Cardiac septum (tissue), 1 donor: Measurements from ENCODE around the gene SLC48A1. TPM values are rescaled to one million over a fixed set of nuclear protein-coding genes. Genes with fewer than 3 reads are reported as not detected.

Experiments used
- DNase-seq: peaks from one replicate; pipeline ENCODE4 v3.0.0-alpha.2; 2020; ENCODE audit warnings: low spot score
- intact Hi-C: fragments of 100-400 bp; cut with DNase I; formaldehyde crosslinking; loops from one replicate; pipeline ENCODE4 v1.14.0; 2022
- total RNA-seq: library from RNA; stranded (reverse); fragmentation: NEBNext Ultra II Directional; extraction: Animal tissue kit (Norgen Biotek cat#: 25700); gene quantifications from one replicate; pipeline ENCODE4 v1.2.1, GENCODE V29; 2021
- donor health status: DM: no; HTN: no; CAD: no.

The SLC48A1 gene
- total RNA-seq, 1 donor from 2014 or later: 20.7 TPM

DNA sequence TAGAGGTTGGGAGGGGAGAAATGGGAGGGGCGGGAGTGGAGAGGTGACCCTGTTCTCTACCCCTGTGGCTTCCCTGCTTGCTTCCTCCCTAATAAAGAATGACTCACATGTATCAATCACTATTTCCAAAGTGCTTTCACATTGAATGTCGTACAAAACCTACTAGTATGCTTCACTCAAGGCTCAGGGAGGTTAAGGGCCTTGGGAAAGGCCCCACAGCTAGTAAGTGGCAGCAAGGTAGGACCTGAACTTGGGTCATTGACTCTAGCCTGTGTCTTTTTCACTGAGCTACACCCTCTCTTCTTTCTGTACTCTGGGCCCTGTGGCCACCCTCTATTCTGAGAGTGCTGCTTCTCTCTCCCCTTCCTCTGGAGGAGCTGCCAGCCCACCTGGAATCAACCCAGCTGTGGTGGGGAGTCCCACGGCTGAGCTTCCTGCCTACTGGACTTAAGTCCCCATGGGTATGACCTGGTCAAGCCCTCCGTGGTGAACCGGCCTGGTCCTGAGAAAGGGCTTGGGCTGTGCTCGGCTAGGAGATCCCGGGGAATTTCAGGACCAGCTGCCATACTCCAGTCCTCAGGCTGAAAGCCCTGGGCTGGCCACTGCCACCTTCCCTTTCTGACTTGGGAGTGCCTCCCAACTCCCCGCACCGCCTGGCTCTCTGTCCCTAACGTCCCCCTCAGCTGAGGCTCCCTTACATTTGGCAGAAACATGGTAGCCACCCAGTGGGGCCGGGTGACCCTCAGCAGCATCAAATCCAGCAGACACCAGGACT, 13.0 kb downstream of the SLC48A1 start:
- intact Hi-C loops: loop anchor here (10.0 kb wide), 1 partner anchor 149 kb away; no protein-coding TSS in a partner anchor
- no peak for DNase-seq

- no peak for DNase-seq
- intact Hi-C loops: loop anchor here (10.0 kb wide), 1 partner anchor 148 kb away; no protein-coding TSS in a partner anchor
Measured at GRCh38 chr12:47786662-47787280, 13.7 kb downstream of the SLC48A1 start.

DNA sequence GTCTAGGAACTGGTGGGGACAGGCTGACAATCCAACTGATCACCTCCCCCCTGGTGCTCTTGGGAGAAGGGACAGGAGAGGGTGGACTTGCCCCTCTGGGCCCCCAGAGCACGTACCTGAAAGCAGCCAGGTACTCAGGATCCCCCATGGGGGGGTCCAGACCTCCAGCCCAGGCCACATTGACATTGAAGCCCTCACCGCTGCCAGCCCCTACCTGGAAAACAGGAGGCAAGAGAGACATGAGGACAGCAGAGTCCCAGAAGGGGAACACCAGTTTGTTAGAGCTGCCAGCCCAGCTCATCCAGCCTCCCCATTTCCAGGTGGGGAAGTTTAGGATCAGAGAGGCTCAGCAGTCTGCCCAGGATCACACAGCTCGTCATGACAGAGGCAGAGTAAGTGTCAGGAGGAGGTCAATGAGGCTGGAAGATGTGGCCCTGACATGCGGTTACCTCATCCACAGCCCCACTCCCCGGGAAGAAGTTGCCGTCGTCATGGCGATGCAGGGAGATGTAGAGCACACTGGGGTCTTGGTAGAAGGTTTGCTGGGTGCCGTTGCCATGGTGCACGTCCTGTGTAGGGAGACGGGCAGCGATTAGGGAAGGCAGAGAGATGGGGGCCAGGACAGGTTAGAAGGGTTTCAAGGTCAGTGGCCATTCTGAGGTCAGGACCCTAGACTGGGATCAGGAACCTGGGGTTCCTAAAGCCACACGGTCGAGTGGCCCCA, 14.7 kb downstream of the SLC48A1 start:
- DNase-seq: no peak
- intact Hi-C loops: loop anchor here (10.0 kb wide), 1 partner anchor 147 kb away; no protein-coding TSS in a partner anchor

DNA sequence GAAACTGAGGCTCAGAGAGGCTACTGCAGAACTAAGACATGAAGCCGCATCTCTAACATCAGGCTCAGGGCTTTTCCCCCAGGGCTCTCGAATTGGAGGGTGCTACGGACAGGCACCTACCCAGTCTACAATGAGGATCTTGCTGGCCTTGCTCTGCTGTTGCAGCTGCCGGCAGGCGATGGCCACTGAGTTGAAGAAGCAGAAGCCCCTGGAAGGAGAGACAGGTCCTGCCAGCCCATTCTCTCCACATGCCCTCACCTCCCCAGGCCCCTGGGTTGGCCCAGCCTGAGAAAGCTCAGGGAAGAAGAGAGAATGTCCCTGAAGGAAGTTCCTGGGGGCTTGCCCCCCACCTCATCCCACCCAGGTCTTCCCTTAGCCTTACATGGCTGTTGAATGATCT, 16.1 kb downstream of the SLC48A1 start:
- DNase-seq: no peak
- intact Hi-C loops: loop anchor here (10.0 kb wide), 1 partner anchor 146 kb away; no protein-coding TSS in a partner anchor

DNA sequence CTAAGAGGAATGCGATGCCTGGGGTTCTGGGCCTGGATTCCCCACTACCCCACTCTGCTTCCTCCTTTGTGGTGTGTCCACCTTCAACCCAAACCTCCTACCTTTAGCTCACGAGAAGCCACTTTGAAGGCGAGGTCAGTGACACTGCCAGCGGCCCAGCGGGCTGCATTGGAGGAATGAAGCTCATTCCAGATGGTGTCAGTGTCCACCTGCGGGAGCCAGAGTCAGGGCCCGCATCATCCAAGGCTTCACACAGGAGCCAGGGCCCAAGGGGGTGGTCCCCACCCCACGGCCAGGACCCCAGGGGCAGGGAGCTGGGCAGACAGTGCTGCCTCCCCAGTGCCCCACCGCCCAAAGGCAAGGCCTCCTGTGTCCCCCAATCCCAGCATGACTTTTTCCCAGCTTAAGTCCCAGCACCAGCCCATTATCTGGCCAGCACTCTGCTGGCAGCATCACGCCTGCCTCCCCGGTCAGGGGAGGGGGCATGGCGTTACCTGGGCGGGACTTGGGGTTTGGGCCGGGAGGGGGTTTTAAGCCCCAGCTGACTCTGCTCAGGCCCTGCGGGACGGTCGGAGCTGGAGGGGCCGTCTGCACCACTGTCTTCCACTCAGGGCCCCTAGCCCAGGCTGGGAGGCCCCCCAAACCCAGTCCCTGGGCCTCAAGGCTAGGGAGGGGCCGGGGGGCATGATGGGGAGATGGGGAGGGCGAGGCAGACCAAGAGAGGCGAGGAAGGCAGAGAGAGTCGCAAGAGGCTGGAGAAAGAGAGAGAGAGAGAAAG, 16.9 kb downstream of the SLC48A1 start:
- DNase-seq: no peak
- intact Hi-C loops: loop anchor here (10.0 kb wide), 1 partner anchor 145 kb away; no protein-coding TSS in a partner anchor

DNA sequence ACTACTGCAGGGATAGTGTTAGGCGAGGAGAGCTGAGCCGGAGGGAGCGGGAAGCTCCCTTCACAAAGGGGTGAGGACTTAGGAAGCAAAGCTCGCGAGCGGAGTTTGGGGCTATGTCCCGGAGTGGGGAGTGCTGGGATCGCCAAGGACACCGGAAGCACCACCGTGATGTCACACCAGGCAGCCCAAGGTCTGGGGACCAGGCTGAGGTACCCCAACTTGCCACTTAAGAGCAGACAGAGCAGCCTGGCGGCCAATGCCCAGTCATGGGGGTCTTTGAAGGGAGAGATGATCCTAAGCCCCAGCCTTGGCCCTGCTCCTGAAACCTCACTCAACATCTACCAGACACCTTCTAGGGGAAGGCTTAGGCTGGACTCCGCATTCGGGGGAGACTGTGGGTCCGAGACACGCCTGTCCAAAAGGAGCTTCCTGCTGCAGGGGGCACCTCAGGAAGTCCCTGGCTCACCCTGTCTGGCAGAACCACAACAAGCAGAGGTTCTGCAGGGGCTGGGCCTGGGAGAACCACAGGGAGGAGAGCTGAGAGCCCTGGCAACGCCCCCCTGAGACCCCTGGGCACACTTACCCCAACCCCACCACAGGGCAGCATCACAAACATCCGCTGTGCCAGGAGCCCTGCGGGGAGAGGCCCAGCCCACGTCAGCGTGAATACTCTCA, 17.8 kb downstream of the SLC48A1 start:
- DNase-seq: no peak
- intact Hi-C loops: no loop called here

- DNase-seq: no peak
- intact Hi-C loops: no loop called here
Measured at GRCh38 chr12:47791351-47791746, 18.3 kb downstream of the SLC48A1 start.

- DNase-seq: no peak
- intact Hi-C loops: no loop called here
Measured at GRCh38 chr12:47791874-47792273, 18.8 kb downstream of the SLC48A1 start.

- intact Hi-C loops: no loop called here
- DNase-seq: no peak
Measured at GRCh38 chr12:47793015-47793681, 20.1 kb downstream of the SLC48A1 start.

- intact Hi-C loops: no loop called here
- no peak for DNase-seq
Measured at GRCh38 chr12:47794679-47795078, 21.6 kb downstream of the SLC48A1 start.

- intact Hi-C loops: no loop called here
- DNase-seq: no peak
Measured at GRCh38 chr12:47795121-47795813, 22.2 kb downstream of the SLC48A1 start.

- no peak for DNase-seq
- intact Hi-C loops: no loop called here
Measured at GRCh38 chr12:47795814-47796411, 22.9 kb downstream of the SLC48A1 start.

GRCh38 chr12:47797441-47797840, 24.4 kb downstream of the SLC48A1 start:
- intact Hi-C loops: no loop called here
- DNase-seq: no peak

DNA sequence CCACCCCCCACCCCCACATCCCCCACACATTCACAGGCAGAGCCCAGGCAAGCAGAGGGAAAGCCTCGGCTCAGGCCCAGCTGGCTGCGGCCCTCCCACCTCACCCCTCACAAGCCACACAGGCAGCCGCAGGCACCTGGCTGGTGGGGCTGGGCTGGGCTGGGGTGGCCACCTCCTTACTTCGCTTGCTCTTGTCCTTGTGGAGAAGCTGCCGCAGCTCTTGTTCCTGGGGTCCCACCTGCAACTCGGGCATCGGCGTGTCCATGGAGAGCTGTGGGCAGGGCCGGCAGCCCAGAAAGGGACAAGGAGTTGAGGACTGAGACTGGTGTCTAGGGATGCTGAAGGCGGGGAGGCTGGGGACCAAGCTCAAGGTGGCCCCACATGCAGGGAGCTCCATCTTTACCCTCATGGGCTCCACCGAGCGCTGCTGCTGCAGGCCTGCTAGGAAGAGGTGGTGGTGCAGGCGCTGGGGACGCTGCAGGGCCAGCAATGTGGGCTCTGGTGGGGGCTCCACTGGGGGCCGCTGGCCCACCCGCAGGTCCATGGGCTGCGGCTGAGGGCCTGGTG, 25.4 kb downstream of the SLC48A1 start:
- intact Hi-C loops: loop anchor here (2.0 kb wide), 1 partner anchor 38 kb away; no protein-coding TSS in a partner anchor
- no peak for DNase-seq

GRCh38 chr12:47799357-47799955, 26.4 kb downstream of the SLC48A1 start:
- intact Hi-C loops: loop anchor here (2.0 kb wide), 1 partner anchor 37 kb away; no protein-coding TSS in a partner anchor
- DNase-seq: peak; percentile 88

DNA sequence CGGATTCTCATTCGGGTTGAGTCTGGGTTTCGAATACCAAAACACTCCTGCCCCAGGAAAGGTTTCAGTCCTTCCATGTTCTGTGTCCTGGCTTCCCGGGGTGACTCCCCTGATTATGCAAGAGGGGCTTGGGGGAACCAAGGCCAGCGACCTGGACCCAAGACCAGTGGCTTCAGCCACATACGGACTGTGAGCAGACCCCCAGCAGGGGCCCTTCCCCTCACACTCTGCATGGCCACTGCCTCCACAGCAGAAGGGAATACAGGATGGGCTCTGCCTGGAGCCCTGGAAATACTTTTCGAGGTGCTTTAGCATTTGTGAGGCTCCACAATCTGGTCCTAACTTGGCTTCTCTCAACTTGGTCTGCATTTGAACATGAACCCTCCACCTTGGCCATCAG, 27.5 kb downstream of the SLC48A1 start:
- no peak for DNase-seq
- intact Hi-C loops: loop anchor here (2.0 kb wide), 1 partner anchor 18 kb away; the partner anchor contains the start of gene HDAC7
